IPS-NIHi11 (cell line): ENCODE data around the gene DTWD1.
"Not testable (repeated sequence)": the region's sequence is repeated elsewhere in the genome, so short reads cannot be mapped to it uniquely, and the experiment has no call there.

Experiments used
- DNase-seq: peaks from one replicate; pipeline ENCODE4 v3.0.0; 2012; ENCODE audit warnings: mixed read lengths, low spot score

The DTWD1 gene

GRCh38 chr15:49620658-49621368 is at the start of gene DTWD1, which contains the start of gene FAM227B:
Gene DTWD1 (plus strand): TSS chr15:49621048. CDS start chr15:49625168, 4,120 bp downstream.
Gene FAM227B (minus strand): TSS chr15:49620818. CDS start chr15:49615171, 5,647 bp downstream.
- DNase-seq = peak; percentile 93

GRCh38 chr15:49573421-49573820 is 47.4 kb upstream of the DTWD1 start:
- no peak for DNase-seq

- DNase-seq = no peak
Observed at GRCh38 chr15:49589030-49589429, 31.8 kb upstream of the DTWD1 start.

GRCh38 chr15:49592829-49593316 is 28.0 kb upstream of the DTWD1 start:
- not testable (repeated sequence) for DNase-seq

- no peak for DNase-seq
Observed at GRCh38 chr15:49604625-49605409, 16.0 kb upstream of the DTWD1 start.

- DNase-seq = no peak
Observed at GRCh38 chr15:49605588-49605987, 15.3 kb upstream of the DTWD1 start.

GRCh38 chr15:49606594-49606993 is 14.3 kb upstream of the DTWD1 start:
- DNase-seq = no peak

GRCh38 chr15:49610157-49610918 is 10.5 kb upstream of the DTWD1 start:
- no peak for DNase-seq

GRCh38 chr15:49612240-49612639 is 8.6 kb upstream of the DTWD1 start:
- DNase-seq = not testable (repeated sequence)

GRCh38 chr15:49619226-49619625 is 1.6 kb upstream of the DTWD1 start:
- DNase-seq = no peak

- no peak for DNase-seq
Observed at GRCh38 chr15:49620199-49620598, 649 bp upstream of the DTWD1 start.

GRCh38 chr15:49621401-49621811 is 558 bp downstream of the DTWD1 start:
- DNase-seq = no peak

GRCh38 chr15:49621887-49622286 is 1.0 kb downstream of the DTWD1 start:
- no peak for DNase-seq

GRCh38 chr15:49622561-49622960 is 1.7 kb downstream of the DTWD1 start:
- no peak for DNase-seq

GRCh38 chr15:49624056-49624455 is 3.2 kb downstream of the DTWD1 start:
- DNase-seq = no peak

GRCh38 chr15:49625460-49626036 is 4.7 kb downstream of the DTWD1 start:
- no peak for DNase-seq

GRCh38 chr15:49627407-49627877 is 6.6 kb downstream of the DTWD1 start:
- no peak for DNase-seq

- DNase-seq = no peak
Observed at GRCh38 chr15:49628379-49628778, 7.5 kb downstream of the DTWD1 start.

- no peak for DNase-seq
Observed at GRCh38 chr15:49637857-49638256, 17.0 kb downstream of the DTWD1 start.

- no peak for DNase-seq
Observed at GRCh38 chr15:49644364-49644794, 23.5 kb downstream of the DTWD1 start.

- no peak for DNase-seq
Observed at GRCh38 chr15:49645277-49645676, 24.4 kb downstream of the DTWD1 start.

GRCh38 chr15:49645941-49646340 is 25.1 kb downstream of the DTWD1 start:
- no peak for DNase-seq
